Stomach (tissue), 4 donors: ENCODE measurements around the gene LSM12.

Experiments used
- EP300 ChIP-seq: sonication (generic); formaldehyde crosslinking; IDR thresholded peaks from one replicate; pipeline ENCODE4 v1.6.1; 2017; ENCODE audit warnings: antibody characterized with exemption
- POLR2A ChIP-seq, 4 donors: fragments of 450-650 bp; IDR thresholded peaks; one replicate each; pipeline ENCODE4 v1.6.1; 2016; ENCODE audit warnings: antibody characterized with exemption in 4 of 4, control low read depth in 2 of 4, mild to moderate bottlenecking in 1 of 4, moderate library complexity in 1 of 4
- POLR2AphosphoS5 ChIP-seq, 3 donors: sonication (generic); formaldehyde crosslinking; IDR thresholded peaks; one replicate each; pipeline ENCODE4 v1.6.1; 2016; ENCODE audit warnings: antibody characterized with exemption in 3 of 3
- TF ChIP-seq, protein P1 (sequence below), 7 experiments: fragments of 450-650 bp in 4 of 7; fragments of 200-600 bp in 3 of 7; sonication (generic) in 3 of 7; IDR thresholded peaks; one replicate each; pipeline ENCODE4 v1.5.1; 2016 to 2019; ENCODE audit warnings: antibody characterized with exemption in 7 of 7, control low read depth in 2 of 7, mild to moderate bottlenecking in 1 of 7

DNA sequence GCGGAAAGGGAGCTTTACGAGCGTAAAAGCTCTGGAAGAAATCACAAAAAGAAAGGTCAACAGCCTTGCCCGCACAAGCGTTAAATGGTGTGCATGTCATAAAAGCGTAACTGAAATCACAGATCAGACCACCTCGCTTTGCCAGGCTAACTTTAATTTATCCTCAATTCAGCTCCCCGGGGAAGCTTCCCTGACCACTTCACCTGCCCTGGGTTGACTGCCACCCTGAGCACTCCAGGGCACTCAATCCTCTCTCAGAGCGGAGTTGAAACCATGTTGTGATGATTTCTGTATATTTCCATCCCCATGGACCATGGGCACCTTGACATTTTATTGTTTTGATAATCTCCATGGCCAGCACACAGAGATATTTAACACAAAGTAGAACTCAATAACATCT, 78.2 kb downstream of the LSM12 start:
- TF ChIP-seq, protein P1, sequence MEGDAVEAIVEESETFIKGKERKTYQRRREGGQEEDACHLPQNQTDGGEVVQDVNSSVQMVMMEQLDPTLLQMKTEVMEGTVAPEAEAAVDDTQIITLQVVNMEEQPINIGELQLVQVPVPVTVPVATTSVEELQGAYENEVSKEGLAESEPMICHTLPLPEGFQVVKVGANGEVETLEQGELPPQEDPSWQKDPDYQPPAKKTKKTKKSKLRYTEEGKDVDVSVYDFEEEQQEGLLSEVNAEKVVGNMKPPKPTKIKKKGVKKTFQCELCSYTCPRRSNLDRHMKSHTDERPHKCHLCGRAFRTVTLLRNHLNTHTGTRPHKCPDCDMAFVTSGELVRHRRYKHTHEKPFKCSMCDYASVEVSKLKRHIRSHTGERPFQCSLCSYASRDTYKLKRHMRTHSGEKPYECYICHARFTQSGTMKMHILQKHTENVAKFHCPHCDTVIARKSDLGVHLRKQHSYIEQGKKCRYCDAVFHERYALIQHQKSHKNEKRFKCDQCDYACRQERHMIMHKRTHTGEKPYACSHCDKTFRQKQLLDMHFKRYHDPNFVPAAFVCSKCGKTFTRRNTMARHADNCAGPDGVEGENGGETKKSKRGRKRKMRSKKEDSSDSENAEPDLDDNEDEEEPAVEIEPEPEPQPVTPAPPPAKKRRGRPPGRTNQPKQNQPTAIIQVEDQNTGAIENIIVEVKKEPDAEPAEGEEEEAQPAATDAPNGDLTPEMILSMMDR (IDR thresholded peaks at IDR 0.05) = no peak
- no peak for TF ChIP-seq POLR2A (IDR thresholded peaks at IDR 0.05)
- TF ChIP-seq EP300 = no peak
- TF ChIP-seq POLR2AphosphoS5 (IDR thresholded peaks at IDR 0.05) = no peak
